HL-60 (cell line): Measurements from ENCODE around the gene TFPI.

Experiments
- DNase-seq, 2 experiments: peaks; one replicate each; pipeline ENCODE4 v3.0.0-alpha.2; 2010 to 2020; ENCODE audit warnings: low read depth in 1 of 2, low spot score in 1 of 2
- H3K27ac ChIP-seq: fragments of 250-450 bp; sonication (Bioruptor Pico); replicated peaks from 2 replicates; pipeline ENCODE4 v1.5.1; 2020; ENCODE audit warnings: mild to moderate bottlenecking, moderate library complexity
- H3K27me3 ChIP-seq: fragments of 250-450 bp; sonication (Bioruptor Pico); 2 replicates; pipeline ENCODE4 v1.5.1; 2021; ENCODE audit warnings: mild to moderate bottlenecking, moderate library complexity; ENCODE audit not compliant: insufficient read depth, poor library complexity, severe bottlenecking
- H3K4me3 ChIP-seq: replicated peaks from 2 replicates; pipeline ENCODE4 v1.5.1; 2011; ENCODE audit warnings: mild to moderate bottlenecking, control low read depth, low read length; ENCODE audit not compliant: insufficient read depth
- GABPA ChIP-seq: IDR thresholded peaks from 2 replicates; pipeline ENCODE4 v1.6.1; 2012; ENCODE audit warnings: low read depth
- POLR2AphosphoS5 ChIP-seq: IDR thresholded peaks from 2 replicates; pipeline ENCODE4 v1.6.1; 2012; ENCODE audit warnings: low read depth
- SPI1 ChIP-seq: IDR thresholded peaks from 2 replicates; pipeline ENCODE4 v1.6.1; 2012; ENCODE audit warnings: low read depth, mild to moderate bottlenecking, borderline replicate concordance
- TF ChIP-seq, protein P1 (sequence below): IDR thresholded peaks from 2 replicates; pipeline ENCODE4 v1.6.1; 2012; ENCODE audit warnings: low read depth; ENCODE audit not compliant: insufficient replicate concordance
- TF ChIP-seq, protein P2 (sequence below): IDR thresholded peaks from one replicate; pipeline ENCODE4 v1.5.1; 2011; ENCODE audit warnings: low read length, control low read depth, inconsistent platforms; ENCODE audit not compliant: insufficient read depth

Gene TFPI

DNA sequence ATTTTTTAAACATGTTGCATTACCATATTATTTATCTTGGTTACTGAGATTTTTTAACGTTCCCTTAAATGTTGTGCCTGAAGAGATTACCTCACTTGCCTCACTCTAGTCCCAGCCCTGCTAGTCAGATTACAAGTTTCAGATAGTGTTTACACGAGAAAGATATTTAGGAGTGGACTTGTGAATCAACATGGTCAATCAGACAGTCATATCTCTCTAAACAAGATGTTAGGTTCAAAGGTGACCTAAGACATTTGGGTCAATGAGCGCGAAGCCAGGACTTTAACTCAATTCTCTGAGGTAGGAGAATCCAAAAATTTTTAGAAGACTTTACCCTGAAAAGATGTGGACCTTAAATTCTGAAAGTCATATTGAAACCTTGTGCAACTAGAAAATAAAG, 91.4 kb downstream of the TFPI start:
- Histone ChIP-seq H3K4me3 (no peak overlapping the region), H3K27me3 (no peaks in the 10 kb centered on the region), H3K27ac (no peak overlapping the region)
- TF ChIP-seq POLR2AphosphoS5 (no peak), GABPA (no peak), SPI1 (no peak)
- TF ChIP-seq, protein P1, sequence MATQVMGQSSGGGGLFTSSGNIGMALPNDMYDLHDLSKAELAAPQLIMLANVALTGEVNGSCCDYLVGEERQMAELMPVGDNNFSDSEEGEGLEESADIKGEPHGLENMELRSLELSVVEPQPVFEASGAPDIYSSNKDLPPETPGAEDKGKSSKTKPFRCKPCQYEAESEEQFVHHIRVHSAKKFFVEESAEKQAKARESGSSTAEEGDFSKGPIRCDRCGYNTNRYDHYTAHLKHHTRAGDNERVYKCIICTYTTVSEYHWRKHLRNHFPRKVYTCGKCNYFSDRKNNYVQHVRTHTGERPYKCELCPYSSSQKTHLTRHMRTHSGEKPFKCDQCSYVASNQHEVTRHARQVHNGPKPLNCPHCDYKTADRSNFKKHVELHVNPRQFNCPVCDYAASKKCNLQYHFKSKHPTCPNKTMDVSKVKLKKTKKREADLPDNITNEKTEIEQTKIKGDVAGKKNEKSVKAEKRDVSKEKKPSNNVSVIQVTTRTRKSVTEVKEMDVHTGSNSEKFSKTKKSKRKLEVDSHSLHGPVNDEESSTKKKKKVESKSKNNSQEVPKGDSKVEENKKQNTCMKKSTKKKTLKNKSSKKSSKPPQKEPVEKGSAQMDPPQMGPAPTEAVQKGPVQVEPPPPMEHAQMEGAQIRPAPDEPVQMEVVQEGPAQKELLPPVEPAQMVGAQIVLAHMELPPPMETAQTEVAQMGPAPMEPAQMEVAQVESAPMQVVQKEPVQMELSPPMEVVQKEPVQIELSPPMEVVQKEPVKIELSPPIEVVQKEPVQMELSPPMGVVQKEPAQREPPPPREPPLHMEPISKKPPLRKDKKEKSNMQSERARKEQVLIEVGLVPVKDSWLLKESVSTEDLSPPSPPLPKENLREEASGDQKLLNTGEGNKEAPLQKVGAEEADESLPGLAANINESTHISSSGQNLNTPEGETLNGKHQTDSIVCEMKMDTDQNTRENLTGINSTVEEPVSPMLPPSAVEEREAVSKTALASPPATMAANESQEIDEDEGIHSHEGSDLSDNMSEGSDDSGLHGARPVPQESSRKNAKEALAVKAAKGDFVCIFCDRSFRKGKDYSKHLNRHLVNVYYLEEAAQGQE: no peak
- TF ChIP-seq, protein P2, sequence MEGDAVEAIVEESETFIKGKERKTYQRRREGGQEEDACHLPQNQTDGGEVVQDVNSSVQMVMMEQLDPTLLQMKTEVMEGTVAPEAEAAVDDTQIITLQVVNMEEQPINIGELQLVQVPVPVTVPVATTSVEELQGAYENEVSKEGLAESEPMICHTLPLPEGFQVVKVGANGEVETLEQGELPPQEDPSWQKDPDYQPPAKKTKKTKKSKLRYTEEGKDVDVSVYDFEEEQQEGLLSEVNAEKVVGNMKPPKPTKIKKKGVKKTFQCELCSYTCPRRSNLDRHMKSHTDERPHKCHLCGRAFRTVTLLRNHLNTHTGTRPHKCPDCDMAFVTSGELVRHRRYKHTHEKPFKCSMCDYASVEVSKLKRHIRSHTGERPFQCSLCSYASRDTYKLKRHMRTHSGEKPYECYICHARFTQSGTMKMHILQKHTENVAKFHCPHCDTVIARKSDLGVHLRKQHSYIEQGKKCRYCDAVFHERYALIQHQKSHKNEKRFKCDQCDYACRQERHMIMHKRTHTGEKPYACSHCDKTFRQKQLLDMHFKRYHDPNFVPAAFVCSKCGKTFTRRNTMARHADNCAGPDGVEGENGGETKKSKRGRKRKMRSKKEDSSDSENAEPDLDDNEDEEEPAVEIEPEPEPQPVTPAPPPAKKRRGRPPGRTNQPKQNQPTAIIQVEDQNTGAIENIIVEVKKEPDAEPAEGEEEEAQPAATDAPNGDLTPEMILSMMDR: no peak
- no peak for DNase-seq

DNA sequence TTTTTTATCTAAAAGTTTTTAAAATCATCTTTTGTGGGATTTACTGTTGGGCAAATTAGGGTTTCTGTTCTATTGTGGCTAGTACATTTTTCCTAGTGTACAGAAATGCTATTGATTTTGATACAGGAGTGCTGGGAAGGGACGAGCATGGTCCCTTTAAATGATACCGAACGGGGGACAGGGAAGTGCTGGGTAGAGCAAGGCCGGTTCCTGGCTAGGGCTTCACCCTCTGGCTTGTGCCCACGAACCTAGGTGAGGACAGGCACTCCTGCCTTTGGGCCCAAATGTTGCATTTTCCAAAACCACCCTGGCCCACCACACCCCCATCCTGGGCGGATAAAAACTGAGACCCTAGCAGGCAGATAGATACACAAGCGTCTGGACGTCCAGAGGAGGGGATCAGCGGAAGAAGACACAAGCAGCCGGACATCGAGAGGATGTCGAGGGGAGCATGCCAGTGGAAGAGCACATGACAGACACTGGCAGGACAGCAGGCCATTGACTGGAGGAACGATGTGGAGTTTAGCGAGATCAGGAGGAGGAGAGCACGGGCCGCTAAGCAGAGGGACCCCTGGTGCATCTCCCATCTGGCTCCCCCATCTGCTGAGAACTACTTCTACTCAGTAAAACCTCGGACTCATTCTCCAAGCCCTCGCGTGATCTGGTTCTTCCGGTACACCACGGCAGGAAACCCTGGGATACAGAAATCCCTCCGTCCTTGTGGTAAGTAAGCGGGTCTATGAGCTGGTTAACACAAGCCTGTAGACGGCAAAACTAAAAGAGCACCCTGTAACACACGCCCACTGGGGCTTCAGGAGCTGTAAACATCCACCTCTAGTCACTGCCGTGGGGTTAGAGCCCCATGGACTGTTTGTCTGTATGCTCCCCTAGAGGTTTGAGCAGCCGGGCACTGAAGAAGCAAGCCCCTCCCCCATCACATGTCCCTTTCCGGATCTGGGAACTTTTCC, 92.7 kb downstream of the TFPI start:
- no peak for DNase-seq
- no peak overlapping the region for H3K4me3 ChIP-seq
- no peak for TF ChIP-seq POLR2AphosphoS5
- TF ChIP-seq, protein P1: no peak
- TF ChIP-seq, protein P2: no peak
- no peak for TF ChIP-seq SPI1
- TF ChIP-seq GABPA: no peak
- H3K27me3 ChIP-seq: no peaks in the 10 kb centered on the region
- H3K27ac ChIP-seq: no peak overlapping the region

DNA sequence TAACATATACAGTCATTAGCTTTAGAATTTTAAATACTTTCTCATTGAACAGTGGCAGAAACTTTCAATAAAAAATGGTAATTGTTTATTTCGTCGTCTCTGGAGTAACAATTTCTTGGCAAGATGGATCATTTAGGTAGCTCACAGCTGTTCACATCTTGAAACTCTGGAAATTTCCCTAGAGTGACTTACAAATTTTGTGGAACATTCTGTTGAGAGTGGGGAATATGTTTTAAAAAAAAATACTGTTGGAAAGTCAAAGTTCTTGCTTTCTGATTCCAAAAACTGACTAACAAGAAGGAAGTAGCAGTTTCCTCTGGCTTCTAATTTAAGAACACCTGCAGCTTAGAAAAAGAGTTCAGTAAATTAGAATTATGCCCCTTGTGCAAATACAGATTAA, 95.0 kb downstream of the TFPI start:
- Histone ChIP-seq H3K27me3 (no peaks in the 10 kb centered on the region), H3K27ac (no peak overlapping the region), H3K4me3 (no peak overlapping the region)
- no peak for DNase-seq
- TF ChIP-seq, protein P1: no peak
- no peak for TF ChIP-seq POLR2AphosphoS5
- TF ChIP-seq, protein P2: no peak
- TF ChIP-seq SPI1: no peak
- TF ChIP-seq GABPA: no peak
